ENCODE measurements around the gene NME9. TPM values are rescaled to one million over a fixed set of nuclear protein-coding genes. Genes with fewer than 3 reads are reported as not detected.

NME9 gene
- total RNA-seq, 2 donors from 2014 or later = 3.2 TPM; not detected in 1

DNA sequence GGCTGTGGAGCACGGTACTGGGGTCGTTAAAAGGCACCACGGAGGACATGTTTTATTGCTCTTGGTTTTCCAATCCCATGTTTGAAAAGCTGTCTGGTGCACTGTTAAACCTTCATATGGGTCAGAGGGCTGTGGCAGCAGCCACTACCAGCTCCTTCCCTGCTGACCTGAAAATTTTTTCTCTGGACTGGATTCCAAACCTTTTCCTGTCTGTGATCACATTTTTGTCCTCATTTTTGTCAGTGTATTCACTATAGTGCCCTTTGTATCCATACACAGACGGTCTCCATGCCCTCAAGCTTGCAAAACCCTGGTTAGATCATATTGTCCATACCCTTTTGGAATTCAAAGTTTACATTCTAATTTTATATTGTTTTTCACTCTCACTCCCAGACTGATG lies 70.5 kb downstream of the NME9 start:
- H3K4me3 ChIP-seq = no peak overlapping the region
- H3K4me1 ChIP-seq (replicated peaks) = no peaks in the 10 kb centered on the region
- no peak overlapping the region for H3K27ac ChIP-seq
- DNase-seq (ENCODE audit: low spot score) = no peak
- TF ChIP-seq POLR2AphosphoS5 (IDR thresholded peaks at IDR 0.05) (no peak), POLR2A (IDR thresholded peaks at IDR 0.05) (no peak)
- TF ChIP-seq, protein P1, sequence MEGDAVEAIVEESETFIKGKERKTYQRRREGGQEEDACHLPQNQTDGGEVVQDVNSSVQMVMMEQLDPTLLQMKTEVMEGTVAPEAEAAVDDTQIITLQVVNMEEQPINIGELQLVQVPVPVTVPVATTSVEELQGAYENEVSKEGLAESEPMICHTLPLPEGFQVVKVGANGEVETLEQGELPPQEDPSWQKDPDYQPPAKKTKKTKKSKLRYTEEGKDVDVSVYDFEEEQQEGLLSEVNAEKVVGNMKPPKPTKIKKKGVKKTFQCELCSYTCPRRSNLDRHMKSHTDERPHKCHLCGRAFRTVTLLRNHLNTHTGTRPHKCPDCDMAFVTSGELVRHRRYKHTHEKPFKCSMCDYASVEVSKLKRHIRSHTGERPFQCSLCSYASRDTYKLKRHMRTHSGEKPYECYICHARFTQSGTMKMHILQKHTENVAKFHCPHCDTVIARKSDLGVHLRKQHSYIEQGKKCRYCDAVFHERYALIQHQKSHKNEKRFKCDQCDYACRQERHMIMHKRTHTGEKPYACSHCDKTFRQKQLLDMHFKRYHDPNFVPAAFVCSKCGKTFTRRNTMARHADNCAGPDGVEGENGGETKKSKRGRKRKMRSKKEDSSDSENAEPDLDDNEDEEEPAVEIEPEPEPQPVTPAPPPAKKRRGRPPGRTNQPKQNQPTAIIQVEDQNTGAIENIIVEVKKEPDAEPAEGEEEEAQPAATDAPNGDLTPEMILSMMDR (IDR thresholded peaks at IDR 0.05) = no peak
- 67% methylated on average over 4 of the region's 4 CpGs for WGBS
- H3K36me3 ChIP-seq = no peaks in the 10 kb centered on the region
- H3K27me3 ChIP-seq (replicated peaks; ENCODE audit: insufficient read depth) = no peaks in the 10 kb centered on the region
- H3K9me3 ChIP-seq = no peaks in the 10 kb centered on the region
- intact Hi-C loops (cut with DNase I) = no loop called here

DNA sequence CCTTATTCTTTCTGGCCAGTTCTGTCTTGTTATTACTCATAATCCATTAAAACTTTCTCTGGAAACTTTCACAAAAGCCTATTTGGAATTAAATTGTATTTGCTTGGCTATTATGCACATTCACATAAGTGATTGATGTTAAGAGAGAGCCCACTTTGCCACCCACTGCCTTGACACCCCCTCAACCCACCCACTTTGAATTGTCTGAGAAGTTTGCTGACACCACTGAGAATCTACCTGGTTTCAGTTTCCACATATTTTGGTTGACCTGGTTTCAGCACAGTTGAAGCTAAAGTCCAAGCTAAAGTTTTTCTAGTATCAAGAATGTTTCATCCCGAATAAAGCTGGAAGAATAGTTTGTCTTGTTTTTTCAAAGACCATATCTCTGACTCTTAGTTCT lies 71.7 kb downstream of the NME9 start:
- H3K4me3 ChIP-seq = no peak overlapping the region
- intact Hi-C loops (cut with DNase I) = no loop called here
- no peaks in the 10 kb centered on the region for H3K27me3 ChIP-seq (replicated peaks; ENCODE audit: insufficient read depth)
- H3K9me3 ChIP-seq = no peaks in the 10 kb centered on the region
- WGBS = 88% methylated on average over 1 of the region's 1 CpG
- H3K4me1 ChIP-seq (replicated peaks) = no peaks in the 10 kb centered on the region
- TF ChIP-seq POLR2A (IDR thresholded peaks at IDR 0.05) = no peak
- TF ChIP-seq, protein P1 (IDR thresholded peaks at IDR 0.05) = no peak
- no peak for TF ChIP-seq POLR2AphosphoS5 (IDR thresholded peaks at IDR 0.05)
- no peak overlapping the region for H3K27ac ChIP-seq
- no peak for DNase-seq (ENCODE audit: low spot score)
- no peaks in the 10 kb centered on the region for H3K36me3 ChIP-seq

DNA sequence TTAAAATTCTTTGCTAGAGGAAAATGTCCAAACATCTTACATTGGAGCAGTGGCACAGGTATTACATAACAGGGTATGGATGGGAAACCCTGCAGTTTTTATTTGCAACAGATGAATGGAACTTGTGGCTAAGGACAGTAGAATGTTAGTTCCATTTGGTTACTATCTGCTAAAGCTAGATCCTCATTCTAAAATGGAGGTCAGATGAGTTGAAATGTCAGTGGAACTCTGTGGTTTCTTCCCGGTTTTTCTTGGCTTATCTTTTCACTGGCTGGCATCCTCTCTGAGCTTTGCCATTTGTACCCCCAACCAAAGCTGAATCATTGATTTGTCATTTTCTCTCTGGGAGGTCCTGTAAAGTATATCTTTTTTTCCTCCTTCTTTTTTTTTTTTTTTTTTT lies 73.6 kb downstream of the NME9 start:
- Histone ChIP-seq H3K4me3 (no peak overlapping the region), H3K27ac (no peak overlapping the region), H3K9me3 (no peaks in the 10 kb centered on the region), H3K4me1 (replicated peaks) (no peaks in the 10 kb centered on the region), H3K36me3 (no peaks in the 10 kb centered on the region), H3K27me3 (replicated peaks; ENCODE audit: insufficient read depth) (no peaks in the 10 kb centered on the region)
- WGBS = 87% methylated on average over 1 of the region's 1 CpG
- intact Hi-C loops (cut with DNase I) = no loop called here
- DNase-seq (ENCODE audit: low spot score) = no peak
- TF ChIP-seq POLR2A (IDR thresholded peaks at IDR 0.05) = no peak
- TF ChIP-seq, protein P1 (IDR thresholded peaks at IDR 0.05) = no peak
- TF ChIP-seq POLR2AphosphoS5 (IDR thresholded peaks at IDR 0.05) = no peak

DNA sequence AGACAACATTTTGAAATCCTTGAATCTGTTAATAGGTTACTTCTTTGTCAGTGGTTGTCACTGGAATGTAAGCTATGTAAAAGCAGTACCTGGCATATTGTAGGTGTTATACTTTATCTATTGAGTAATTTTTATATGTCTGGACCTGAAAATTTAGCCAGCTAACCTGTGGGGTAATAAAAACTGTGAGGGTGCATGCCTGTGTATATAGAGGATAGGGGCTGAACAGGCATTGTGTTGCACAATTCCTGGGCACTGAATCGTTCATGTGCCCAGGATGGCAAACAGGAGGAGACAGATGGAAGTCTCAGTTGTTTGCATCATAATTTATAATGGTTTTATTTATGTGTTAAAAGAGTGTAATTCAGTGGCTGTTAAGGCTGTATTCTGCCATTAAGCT lies 75.4 kb downstream of the NME9 start:
- 35% methylated on average over 1 of the region's 1 CpG for WGBS
- H3K9me3 ChIP-seq = no peaks in the 10 kb centered on the region

DNA sequence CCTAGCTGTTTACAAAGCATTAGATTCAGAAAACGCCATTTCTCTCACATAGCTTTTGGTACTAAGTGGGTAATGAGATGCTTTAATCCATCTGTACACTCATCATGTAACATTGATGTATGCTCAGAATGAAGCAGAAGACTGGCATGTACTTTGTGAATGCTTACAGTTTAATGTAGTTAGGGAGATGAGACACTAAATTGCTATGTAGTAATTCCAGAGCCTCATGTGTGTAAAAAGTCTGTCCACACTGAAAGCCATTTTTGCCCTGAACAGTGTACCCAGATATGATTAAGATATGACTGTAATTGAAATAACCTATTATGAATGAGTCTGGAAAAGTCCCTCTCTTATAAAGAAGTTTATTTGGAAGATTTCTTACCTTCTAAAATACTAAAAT lies 76.0 kb downstream of the NME9 start:
- Histone ChIP-seq H3K4me3 (no peak overlapping the region), H3K9me3 (no peaks in the 10 kb centered on the region), H3K4me1 (replicated peaks) (no peaks in the 10 kb centered on the region), H3K36me3 (no peaks in the 10 kb centered on the region), H3K27me3 (replicated peaks; ENCODE audit: insufficient read depth) (no peaks in the 10 kb centered on the region), H3K27ac (no peak overlapping the region)
- no peak for TF ChIP-seq POLR2A (IDR thresholded peaks at IDR 0.05)
- TF ChIP-seq, protein P1 (IDR thresholded peaks at IDR 0.05) = no peak
- no peak for TF ChIP-seq POLR2AphosphoS5 (IDR thresholded peaks at IDR 0.05)
- 89% methylated on average over 1 of the region's 1 CpG for WGBS
- intact Hi-C loops (cut with DNase I) = no loop called here
- DNase-seq (ENCODE audit: low spot score) = no peak

More for the DNA sequence above, 75.4 kb downstream of the NME9 start:
- H3K4me3 ChIP-seq = no peak overlapping the region
- no peaks in the 10 kb centered on the region for H3K4me1 ChIP-seq (replicated peaks)
- H3K36me3 ChIP-seq = no peaks in the 10 kb centered on the region
- intact Hi-C loops (cut with DNase I) = no loop called here
- TF ChIP-seq POLR2AphosphoS5 (IDR thresholded peaks at IDR 0.05) = peak; percentile 61
- TF ChIP-seq, protein P1 (IDR thresholded peaks at IDR 0.05) = no peak
- H3K27ac ChIP-seq = no peak overlapping the region
- DNase-seq (ENCODE audit: low spot score) = peak; percentile 30
- no peaks in the 10 kb centered on the region for H3K27me3 ChIP-seq (replicated peaks; ENCODE audit: insufficient read depth)

Other genes with a start within 250 kb of the NME9 start
- gene DZIP1L, start 214.2 kb downstream of the NME9 start, total RNA-seq = 10 to 100 TPM; 10.2 to 18.7 TPM
- not detected for gene A4GNT, start 197.5 kb downstream of the NME9 start, total RNA-seq
- 10 to 100 TPM in 1 of 2 donors, 1 to 10 TPM in 1; 9.1 to 15.8 TPM for gene DBR1, start 154.9 kb downstream of the NME9 start, total RNA-seq
- 10 to 100 TPM; 34.8 to 44.0 TPM for gene ARMC8, start 142.6 kb downstream of the NME9 start, total RNA-seq
- gene MRAS, start 18.7 kb upstream of the NME9 start, total RNA-seq = 10 to 100 TPM in 1 of 2 donors, 1 to 10 TPM in 1; 8.7 to 25.3 TPM
- gene ESYT3, start 104.8 kb upstream of the NME9 start, total RNA-seq = 1 to 10 TPM; 1.1 to 3.2 TPM